Hepatocyte (in vitro differentiated cells): Measurements from ENCODE around the gene GYPE.
"Not testable (repeated sequence)": the region's sequence is repeated elsewhere in the genome, so short reads cannot be mapped to it uniquely, and the experiment has no call there.

Source experiments
- CTCF ChIP-seq: fragments of 200-600 bp; sonication (generic); IDR thresholded peaks from 2 replicates; pipeline ENCODE4 v1.5.1; 2016; ENCODE audit warnings: antibody characterized with exemption, mild to moderate bottlenecking; ENCODE audit not compliant: poor library complexity
- EZH2 ChIP-seq: fragments of 200-600 bp; sonication (generic); IDR thresholded peaks from 2 replicates; pipeline ENCODE4 v1.6.1; 2016; ENCODE audit warnings: antibody characterized with exemption, mild to moderate bottlenecking, borderline replicate concordance
- EZH2phosphoT487 ChIP-seq: fragments of 200-600 bp; sonication (generic); IDR thresholded peaks from one replicate; pipeline ENCODE4 v1.6.1; 2018; ENCODE audit warnings: antibody characterized with exemption, mild to moderate bottlenecking, low read depth, moderate library complexity; ENCODE audit not compliant: unreplicated experiment, severe bottlenecking

- not testable (repeated sequence) for TF ChIP-seq CTCF, EZH2, EZH2phosphoT487
Measured at GRCh38 chr4:143862716-143863115, 42.6 kb downstream of the GYPE start.
